Stimulated activated CD4-positive, alpha-beta T cell treated with anti-CD3 and anti-CD28 coated beads, Interleukin-4, amount 100 ng/mL, for 24 hours (primary cell): ENCODE measurements around the gene CHD5.

Experiments
- DNase-seq: peaks from one replicate; pipeline ENCODE4 v3.0.0-alpha.2; 2020

The CHD5 gene

DNA sequence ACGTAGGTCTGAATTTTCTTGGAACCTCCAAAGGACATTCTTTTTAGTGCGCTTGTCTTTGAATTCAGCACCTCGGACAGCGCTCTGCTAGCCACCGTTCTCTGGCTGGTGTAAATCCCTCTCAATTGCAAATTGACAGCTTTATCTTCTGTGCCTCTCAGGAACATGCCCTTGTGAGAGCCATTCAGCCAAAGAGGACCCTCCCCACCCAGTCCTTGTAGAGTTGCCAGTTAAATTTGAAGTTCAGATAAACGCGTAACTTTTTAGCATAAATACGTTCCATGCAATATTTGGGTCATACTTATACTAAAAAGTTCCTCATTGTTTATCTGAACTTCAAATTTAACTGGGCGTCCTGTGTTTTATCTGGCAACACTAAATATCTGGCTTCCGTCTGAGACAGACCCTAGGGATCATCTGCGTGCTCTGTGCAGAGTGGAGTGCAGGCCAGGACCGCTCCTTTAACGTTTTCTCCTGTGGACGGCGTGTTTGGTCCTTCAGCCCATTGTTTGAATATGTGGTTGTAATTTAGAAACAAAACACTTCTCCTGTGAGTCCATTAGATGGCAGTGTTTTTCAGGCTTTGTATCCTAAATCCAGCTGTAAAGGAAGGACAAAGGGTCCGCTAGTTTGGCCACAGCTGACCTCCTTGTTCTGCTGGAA lies 127.4 kb downstream of the CHD5 start:
- DNase-seq, result peak; percentile 37
